Tracheal epithelial cell (primary cell): Measurements from ENCODE around the gene SPATA20. TPM values are rescaled to one million over a fixed set of nuclear protein-coding genes. Genes with fewer than 3 reads are reported as not detected.

Experiments used
- total RNA-seq: library from RNA; depleted of rRNA; stranded (reverse); fragments of >200 nt; gene quantifications from 2 replicates; pipeline ENCODE4 v1.2.1, GENCODE V29; 2014

The SPATA20 gene
- total RNA-seq = 27.9 and 38.6 TPM in 2 replicates

GRCh38 chr17:50547035-50547735, at the start of gene SPATA20:
Gene SPATA20, plus strand, starts transcription at chr17:50547174. Its CDS starts 35 bp downstream, at chr17:50547209.

DNA sequence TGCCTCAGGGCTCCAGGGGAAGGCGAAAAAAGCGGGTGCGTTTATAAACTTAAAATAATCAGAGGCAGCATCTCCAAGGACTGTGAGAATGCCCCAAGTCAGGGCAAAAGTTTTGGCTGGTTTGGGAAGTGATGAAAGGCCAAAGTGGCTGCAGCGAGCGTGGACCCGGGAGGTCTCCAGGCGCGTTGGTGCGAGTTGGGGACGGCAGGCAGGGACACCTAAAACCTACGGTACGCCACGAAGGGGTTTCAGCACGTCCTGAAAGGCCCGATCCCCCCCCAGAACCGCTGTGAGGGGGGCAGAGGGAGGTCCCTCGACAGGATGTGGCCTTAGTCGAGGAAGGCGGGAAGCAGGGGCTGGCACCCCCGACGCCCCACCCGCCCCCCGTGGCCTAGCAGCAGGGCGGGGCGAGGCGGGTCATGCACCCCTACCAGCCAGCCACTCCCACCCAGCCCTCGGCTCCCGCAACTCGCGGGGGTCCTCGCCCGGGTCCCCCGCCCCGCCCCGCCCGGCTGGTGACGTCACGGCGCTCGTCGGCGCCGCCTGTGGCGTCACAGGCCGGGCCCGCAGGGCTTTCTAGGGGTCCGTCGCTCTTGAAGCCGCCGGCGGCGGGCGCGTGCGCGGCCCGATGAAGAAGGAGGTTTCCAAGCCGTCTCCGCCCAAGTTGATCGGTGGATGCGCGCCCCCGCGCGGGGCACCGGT, 39.0 kb upstream of the SPATA20 start, which contains the start of gene MYCBPAP:
TSS of gene MYCBPAP (plus strand) at position 569 of the 702 bp plus-strand sequence. CDS start 236 bp downstream, outside the sequence.

GRCh38 chr17:50532452-50533024, 14.4 kb upstream of the SPATA20 start, which contains the start of gene EPN3:
Gene EPN3, plus strand, starts transcription at chr17:50532735. Its CDS starts 3,822 bp downstream, at chr17:50536557.

GRCh38 chr17:50560185-50560824, 13.3 kb downstream of the SPATA20 start, which contains the start of gene CACNA1G:
Gene CACNA1G, plus strand, starts transcription at chr17:50560715. Its CDS starts 745 bp downstream, at chr17:50561460.

Other genes with a start within 250 kb of the SPATA20 start
- gene XYLT2, start 201.0 kb upstream of the SPATA20 start, total RNA-seq = 31.8 and 41.4 TPM in 2 replicates
- 71.0 and 79.5 TPM in 2 replicates for gene MRPL27, start 174.0 kb upstream of the SPATA20 start, total RNA-seq
- gene EME1, start 173.9 kb upstream of the SPATA20 start, total RNA-seq = 0.48 TPM in 1 of 2 replicates, not detected in the other
- gene LRRC59, start 149.7 kb upstream of the SPATA20 start, total RNA-seq = 137 and 209 TPM in 2 replicates
- 18.5 and 29.6 TPM in 2 replicates for gene ACSF2, start 121.0 kb upstream of the SPATA20 start, total RNA-seq
- not detected in 2 replicates for gene CHAD, start 78.3 kb upstream of the SPATA20 start, total RNA-seq
- gene RSAD1, start 68.3 kb upstream of the SPATA20 start, total RNA-seq = 9.9 and 14.1 TPM in 2 replicates
- 0.43 and 0.96 TPM in 2 replicates for gene MYCBPAP, start 38.7 kb upstream of the SPATA20 start, total RNA-seq
- gene EPN3, start 14.4 kb upstream of the SPATA20 start, total RNA-seq = 10.7 and 11.1 TPM in 2 replicates
- not detected in 2 replicates for gene CACNA1G, start 13.5 kb downstream of the SPATA20 start, total RNA-seq
- 30.4 and 36.7 TPM in 2 replicates for gene ABCC3, start 87.7 kb downstream of the SPATA20 start, total RNA-seq
- 24.8 and 28.3 TPM in 2 replicates for gene ANKRD40, start 160.7 kb downstream of the SPATA20 start, total RNA-seq
- gene LUC7L3, start 172.4 kb downstream of the SPATA20 start, total RNA-seq = 14.2 and 15.3 TPM in 2 replicates
- gene ANKRD40CL, start 220.3 kb downstream of the SPATA20 start, total RNA-seq = 0.48 TPM in 1 of 2 replicates, not detected in the other